Mammary epithelial cell (primary cell): Measurements from ENCODE around the gene DCDC1.

Source experiments
- EZH2 ChIP-seq: IDR thresholded peaks from 2 replicates; pipeline ENCODE4 v1.6.1; 2012; ENCODE audit warnings: low read length, inconsistent platforms, borderline replicate concordance
- TF ChIP-seq, protein P1 (sequence below), 2 donors: IDR thresholded peaks in 1 of 2; conservative IDR thresholded peaks in 1 of 2; 2 replicates each; pipeline ENCODE4 v1.5.1; 2011 to 2012; ENCODE audit warnings: inconsistent platforms in 2 of 2, low read length in 2 of 2, mild to moderate bottlenecking in 2 of 2, control low read depth in 1 of 2, low read depth in 1 of 2; ENCODE audit not compliant: insufficient read depth in 1 of 2; ENCODE audit errors: extremely low read depth in 1 of 2

- no peak for TF ChIP-seq EZH2
- TF ChIP-seq, protein P1, sequence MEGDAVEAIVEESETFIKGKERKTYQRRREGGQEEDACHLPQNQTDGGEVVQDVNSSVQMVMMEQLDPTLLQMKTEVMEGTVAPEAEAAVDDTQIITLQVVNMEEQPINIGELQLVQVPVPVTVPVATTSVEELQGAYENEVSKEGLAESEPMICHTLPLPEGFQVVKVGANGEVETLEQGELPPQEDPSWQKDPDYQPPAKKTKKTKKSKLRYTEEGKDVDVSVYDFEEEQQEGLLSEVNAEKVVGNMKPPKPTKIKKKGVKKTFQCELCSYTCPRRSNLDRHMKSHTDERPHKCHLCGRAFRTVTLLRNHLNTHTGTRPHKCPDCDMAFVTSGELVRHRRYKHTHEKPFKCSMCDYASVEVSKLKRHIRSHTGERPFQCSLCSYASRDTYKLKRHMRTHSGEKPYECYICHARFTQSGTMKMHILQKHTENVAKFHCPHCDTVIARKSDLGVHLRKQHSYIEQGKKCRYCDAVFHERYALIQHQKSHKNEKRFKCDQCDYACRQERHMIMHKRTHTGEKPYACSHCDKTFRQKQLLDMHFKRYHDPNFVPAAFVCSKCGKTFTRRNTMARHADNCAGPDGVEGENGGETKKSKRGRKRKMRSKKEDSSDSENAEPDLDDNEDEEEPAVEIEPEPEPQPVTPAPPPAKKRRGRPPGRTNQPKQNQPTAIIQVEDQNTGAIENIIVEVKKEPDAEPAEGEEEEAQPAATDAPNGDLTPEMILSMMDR (conservative IDR thresholded peaks at IDR 0.05 in 1 of 2, IDR thresholded peaks at IDR 0.05 in 1 of 2; ENCODE audit: extremely low read depth in 1 of 2, insufficient read depth in 1 of 2, low read depth in 1 of 2, low read length in 2 of 2): no peak
Observed at GRCh38 chr11:31150011-31150410, 219.5 kb downstream of the DCDC1 start.
